HG03139 (cell line): ENCODE results near the gene ADRA1B.

Source experiments
- ATAC-seq: cut with Tn5 transposase; IDR thresholded peaks from one replicate; pipeline ENCODE4 v1.9.1; 2021; ENCODE audit not compliant: unreplicated experiment

ADRA1B gene

GRCh38 chr5:159901308-159901707 is 15.0 kb upstream of the ADRA1B start:
- no peak for ATAC-seq

- no peak for ATAC-seq
Measured at GRCh38 chr5:159901772-159902171, 14.5 kb upstream of the ADRA1B start.

GRCh38 chr5:159902444-159903121 is 13.7 kb upstream of the ADRA1B start:
- ATAC-seq: no peak

GRCh38 chr5:159903131-159903530 is 13.2 kb upstream of the ADRA1B start:
- no peak for ATAC-seq

- ATAC-seq: no peak
Measured at GRCh38 chr5:159904874-159905273, 11.4 kb upstream of the ADRA1B start.

GRCh38 chr5:159905496-159905895 is 10.8 kb upstream of the ADRA1B start:
- no peak for ATAC-seq

- no peak for ATAC-seq
Measured at GRCh38 chr5:159906463-159906862, 9.8 kb upstream of the ADRA1B start.

- ATAC-seq: no peak
Measured at GRCh38 chr5:159906943-159907342, 9.3 kb upstream of the ADRA1B start.

GRCh38 chr5:159907689-159908590 is 8.3 kb upstream of the ADRA1B start:
- ATAC-seq: no peak

GRCh38 chr5:159908591-159908940 is 7.7 kb upstream of the ADRA1B start:
- ATAC-seq: no peak

GRCh38 chr5:159909126-159909525 is 7.2 kb upstream of the ADRA1B start:
- no peak for ATAC-seq

- no peak for ATAC-seq
Measured at GRCh38 chr5:159910207-159910842, 6.0 kb upstream of the ADRA1B start.

GRCh38 chr5:159910843-159911229 is 5.4 kb upstream of the ADRA1B start:
- no peak for ATAC-seq

- ATAC-seq: no peak
Measured at GRCh38 chr5:159911349-159911748, 4.9 kb upstream of the ADRA1B start.

- ATAC-seq: no peak
Measured at GRCh38 chr5:159912033-159912800, 4.1 kb upstream of the ADRA1B start.

- ATAC-seq: no peak
Measured at GRCh38 chr5:159913048-159913447, 3.2 kb upstream of the ADRA1B start.

- ATAC-seq: no peak
Measured at GRCh38 chr5:159913501-159913900, 2.8 kb upstream of the ADRA1B start.

GRCh38 chr5:159916841-159917761 is 819 bp downstream of the ADRA1B start:
- no peak for ATAC-seq

- ATAC-seq: no peak
Measured at GRCh38 chr5:159917994-159918393, 1.7 kb downstream of the ADRA1B start.

GRCh38 chr5:159921721-159922120 is 5.4 kb downstream of the ADRA1B start:
- no peak for ATAC-seq
